Nephron (organoid): ENCODE data around the gene GCC1.

Experiments
- H3K27ac Mint-ChIP-seq, 3 experiments: 2 replicates each; pipeline ENCODE4 v1.8.0; 2020; ENCODE audit warnings: mixed read lengths in 3 of 3, mild to moderate bottlenecking in 2 of 3, moderate library complexity in 1 of 3
- H3K27me3 Mint-ChIP-seq: 2 replicates; pipeline ENCODE4 v1.8.0; 2021; ENCODE audit warnings: low read depth, mild to moderate bottlenecking, moderate library complexity, mixed read lengths
- H3K36me3 Mint-ChIP-seq: 2 replicates; pipeline ENCODE4 v1.8.0; 2020; ENCODE audit warnings: low read depth, mixed read lengths
- H3K4me1 Mint-ChIP-seq: 2 replicates; pipeline ENCODE4 v1.8.0; 2020; ENCODE audit warnings: mixed read lengths
- H3K4me3 Mint-ChIP-seq, 3 experiments: 2 replicates each; pipeline ENCODE4 v1.8.0; 2020; ENCODE audit warnings: mild to moderate bottlenecking in 3 of 3, mixed read lengths in 3 of 3, moderate library complexity in 2 of 3
- H3K9me3 Mint-ChIP-seq: 2 replicates; pipeline ENCODE4 v1.8.0; 2020; ENCODE audit warnings: mixed read lengths
- CTCF ChIP-seq, 3 experiments: fragments of 200-600 bp; sonication (generic); IDR thresholded peaks; one replicate each; pipeline ENCODE4 v1.5.0; 2021; ENCODE audit warnings: antibody characterized with exemption in 3 of 3; ENCODE audit not compliant: unreplicated experiment in 3 of 3

The GCC1 gene

GRCh38 chr7:127539116-127539515 is 46.3 kb downstream of the GCC1 start:
- H3K27me3 Mint-ChIP-seq: peaks cover 67% of the 10 kb centered on the region
- H3K9me3 Mint-ChIP-seq: no peaks in the 10 kb centered on the region
- no peak overlapping the region for H3K4me3 Mint-ChIP-seq
- no peaks in the 10 kb centered on the region for H3K4me1 Mint-ChIP-seq
- no peak for TF ChIP-seq CTCF (IDR thresholded peaks at IDR 0.05; ENCODE audit: unreplicated experiment in 3 of 3)
- no peaks in the 10 kb centered on the region for H3K36me3 Mint-ChIP-seq
- no peak overlapping the region for H3K27ac Mint-ChIP-seq

- TF ChIP-seq CTCF (IDR thresholded peaks at IDR 0.05; ENCODE audit: unreplicated experiment in 3 of 3): no peak
- Mint-ChIP-seq H3K4me1 (no peaks in the 10 kb centered on the region), H3K4me3 (peak overlapping the region; percentile 56 to 70 (median 67)), H3K9me3 (no peaks in the 10 kb centered on the region), H3K36me3 (no peaks in the 10 kb centered on the region), H3K27me3 (peaks cover 80% of the 10 kb centered on the region), H3K27ac (no peak overlapping the region)
Measured at GRCh38 chr7:127536741-127537140, 48.7 kb downstream of the GCC1 start.

GRCh38 chr7:127536394-127536691 is 49.1 kb downstream of the GCC1 start:
- Mint-ChIP-seq H3K9me3 (no peaks in the 10 kb centered on the region), H3K4me3 (peak overlapping the region; percentile 56 to 70 (median 67)), H3K27ac (no peak overlapping the region), H3K36me3 (no peaks in the 10 kb centered on the region), H3K27me3 (peaks cover 76% of the 10 kb centered on the region), H3K4me1 (no peaks in the 10 kb centered on the region)
- TF ChIP-seq CTCF (IDR thresholded peaks at IDR 0.05; ENCODE audit: unreplicated experiment in 3 of 3): no peak

- Mint-ChIP-seq H3K9me3 (no peaks in the 10 kb centered on the region), H3K27ac (no peak overlapping the region), H3K36me3 (no peaks in the 10 kb centered on the region), H3K4me3 (no peak overlapping the region), H3K27me3 (peaks cover 74% of the 10 kb centered on the region), H3K4me1 (no peaks in the 10 kb centered on the region)
- TF ChIP-seq CTCF (IDR thresholded peaks at IDR 0.05; ENCODE audit: unreplicated experiment in 3 of 3): no peak
Measured at GRCh38 chr7:127535546-127536393, 49.6 kb downstream of the GCC1 start.

- no peak for TF ChIP-seq CTCF (IDR thresholded peaks at IDR 0.05; ENCODE audit: unreplicated experiment in 3 of 3)
Measured at GRCh38 chr7:127534636-127535035, 50.8 kb downstream of the GCC1 start.

GRCh38 chr7:127532736-127533135 is 52.7 kb downstream of the GCC1 start:
- Mint-ChIP-seq H3K4me1 (no peaks in the 10 kb centered on the region), H3K9me3 (peaks cover 6% of the 10 kb centered on the region), H3K27me3 (peaks cover 59% of the 10 kb centered on the region), H3K27ac (no peak overlapping the region), H3K4me3 (no peak overlapping the region), H3K36me3 (no peaks in the 10 kb centered on the region)
- no peak for TF ChIP-seq CTCF (IDR thresholded peaks at IDR 0.05; ENCODE audit: unreplicated experiment in 3 of 3)

More at GRCh38 chr7:127534636-127535035, 50.8 kb downstream of the GCC1 start:
- Mint-ChIP-seq H3K27ac (no peak overlapping the region), H3K4me1 (no peaks in the 10 kb centered on the region), H3K9me3 (no peaks in the 10 kb centered on the region), H3K36me3 (no peaks in the 10 kb centered on the region), H3K4me3 (no peak overlapping the region), H3K27me3 (peaks cover 69% of the 10 kb centered on the region)
